ENCODE measurements around the gene GNAT3. TPM values are rescaled to one million over a fixed set of nuclear protein-coding genes. Genes with fewer than 3 reads are reported as not detected.

The GNAT3 gene
- not detected in 3 replicates for total RNA-seq
- long read RNA-seq, result 0 reads

DNA sequence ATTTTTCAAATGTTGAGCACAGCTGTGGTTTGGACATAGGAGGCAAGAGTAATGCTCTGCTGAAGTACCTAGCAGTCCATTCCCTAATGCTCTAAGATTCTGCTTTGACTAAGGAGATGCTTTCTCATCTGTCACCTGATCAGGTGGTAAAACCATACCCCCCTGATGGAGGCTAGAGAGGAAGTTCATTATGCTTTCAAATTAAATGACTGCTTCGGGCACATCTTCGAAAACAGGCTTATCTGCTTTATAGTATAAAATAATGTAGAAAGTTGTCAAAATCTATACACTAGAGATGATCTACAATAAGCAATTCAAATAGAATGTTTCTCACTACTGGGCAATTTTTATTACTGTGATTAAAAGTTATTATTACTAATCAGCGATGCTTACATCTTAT lies at the start of gene GNAT3:
Gene GNAT3, minus strand, starts transcription at position 101 of the 400 bp plus-strand sequence. CDS start 138 bp downstream, outside the sequence.
- H3K27ac Mint-ChIP-seq (ENCODE audit: unreplicated experiment), result no peak within 1 kb of the TSS
- no peak within 1 kb of the TSS for H3K4me3 Mint-ChIP-seq (ENCODE audit: unreplicated experiment)
- peaks cover 8% of the 10 kb centered on the region for H3K4me1 Mint-ChIP-seq (ENCODE audit: low read depth)
- TF ChIP-seq, protein P1, sequence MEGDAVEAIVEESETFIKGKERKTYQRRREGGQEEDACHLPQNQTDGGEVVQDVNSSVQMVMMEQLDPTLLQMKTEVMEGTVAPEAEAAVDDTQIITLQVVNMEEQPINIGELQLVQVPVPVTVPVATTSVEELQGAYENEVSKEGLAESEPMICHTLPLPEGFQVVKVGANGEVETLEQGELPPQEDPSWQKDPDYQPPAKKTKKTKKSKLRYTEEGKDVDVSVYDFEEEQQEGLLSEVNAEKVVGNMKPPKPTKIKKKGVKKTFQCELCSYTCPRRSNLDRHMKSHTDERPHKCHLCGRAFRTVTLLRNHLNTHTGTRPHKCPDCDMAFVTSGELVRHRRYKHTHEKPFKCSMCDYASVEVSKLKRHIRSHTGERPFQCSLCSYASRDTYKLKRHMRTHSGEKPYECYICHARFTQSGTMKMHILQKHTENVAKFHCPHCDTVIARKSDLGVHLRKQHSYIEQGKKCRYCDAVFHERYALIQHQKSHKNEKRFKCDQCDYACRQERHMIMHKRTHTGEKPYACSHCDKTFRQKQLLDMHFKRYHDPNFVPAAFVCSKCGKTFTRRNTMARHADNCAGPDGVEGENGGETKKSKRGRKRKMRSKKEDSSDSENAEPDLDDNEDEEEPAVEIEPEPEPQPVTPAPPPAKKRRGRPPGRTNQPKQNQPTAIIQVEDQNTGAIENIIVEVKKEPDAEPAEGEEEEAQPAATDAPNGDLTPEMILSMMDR (IDR thresholded peaks at IDR 0.05), result no peak
- no peaks in the 10 kb centered on the region for H3K27me3 Mint-ChIP-seq (ENCODE audit: low read depth)
- no peaks in the 10 kb centered on the region for H3K9me3 Mint-ChIP-seq (ENCODE audit: low read depth)
- DNase-seq (ENCODE audit: low spot score), result no peak
- H3K36me3 Mint-ChIP-seq (ENCODE audit: low read depth), result no peaks in the 10 kb centered on the region

DNA sequence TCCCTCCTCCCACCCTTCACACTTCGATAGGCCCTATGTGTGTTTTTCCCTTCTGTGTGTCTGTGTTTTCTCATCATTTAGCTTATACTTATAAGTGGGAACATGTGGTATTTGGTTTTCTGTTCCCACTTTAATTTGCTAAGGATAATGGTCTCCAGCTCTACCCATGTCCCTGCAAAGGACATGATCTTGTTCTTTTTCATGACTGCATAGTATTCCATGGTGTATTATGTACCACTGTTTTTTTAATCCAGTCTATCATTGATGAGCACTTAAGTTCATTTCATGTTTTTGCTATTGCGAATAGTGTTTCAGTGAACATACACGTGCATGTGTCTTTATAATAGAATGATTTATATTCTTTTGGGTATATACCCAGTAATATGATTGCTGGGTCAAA lies 46.3 kb upstream of the GNAT3 start:
- Mint-ChIP-seq H3K36me3 (ENCODE audit: low read depth) (peaks cover 19% of the 10 kb centered on the region), H3K27ac (ENCODE audit: unreplicated experiment) (no peak overlapping the region), H3K9me3 (ENCODE audit: low read depth) (peaks cover 48% of the 10 kb centered on the region), H3K4me3 (ENCODE audit: unreplicated experiment) (no peak overlapping the region), H3K4me1 (ENCODE audit: low read depth) (no peaks in the 10 kb centered on the region), H3K27me3 (ENCODE audit: low read depth) (no peaks in the 10 kb centered on the region)
- TF ChIP-seq, protein P1 (IDR thresholded peaks at IDR 0.05), result no peak
- DNase-seq (ENCODE audit: low spot score), result no peak

DNA sequence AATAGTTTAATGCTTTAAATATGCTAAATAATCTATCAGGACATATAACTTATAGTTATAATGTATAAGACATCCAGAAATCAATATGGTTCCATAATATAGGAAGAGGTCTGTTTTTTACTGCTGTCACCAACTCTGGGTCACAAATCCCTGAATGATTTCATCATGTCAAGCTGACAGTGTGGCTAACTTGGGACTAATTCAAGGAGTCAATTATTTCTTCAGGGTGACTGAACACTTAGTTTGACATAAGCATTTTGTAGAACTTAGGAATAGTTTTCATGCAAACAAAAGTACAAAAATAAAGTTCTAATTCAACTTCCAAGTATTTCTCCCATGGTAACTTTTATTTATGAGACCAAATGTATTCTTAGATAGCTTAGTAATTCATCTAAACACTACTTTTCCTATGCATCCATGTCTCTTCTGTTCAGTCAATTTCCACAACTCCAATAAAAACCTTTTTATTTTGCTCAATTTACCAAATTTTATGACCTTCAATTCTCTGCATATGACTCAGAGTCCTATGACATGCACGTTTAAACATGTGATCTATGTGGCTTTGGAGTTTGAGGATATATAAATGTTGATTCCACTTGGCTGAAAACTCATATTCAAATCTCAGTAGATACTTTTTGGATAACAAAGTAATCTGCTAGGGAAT lies 40.3 kb upstream of the GNAT3 start:
- H3K4me3 Mint-ChIP-seq (ENCODE audit: unreplicated experiment), result no peak overlapping the region
- no peaks in the 10 kb centered on the region for H3K36me3 Mint-ChIP-seq (ENCODE audit: low read depth)
- H3K27me3 Mint-ChIP-seq (ENCODE audit: low read depth), result no peaks in the 10 kb centered on the region
- no peak for DNase-seq (ENCODE audit: low spot score)
- H3K9me3 Mint-ChIP-seq (ENCODE audit: low read depth), result peaks cover 2% of the 10 kb centered on the region
- H3K4me1 Mint-ChIP-seq (ENCODE audit: low read depth), result peaks cover 10% of the 10 kb centered on the region
- TF ChIP-seq, protein P1 (IDR thresholded peaks at IDR 0.05), result no peak
- H3K27ac Mint-ChIP-seq (ENCODE audit: unreplicated experiment), result no peak overlapping the region

DNA sequence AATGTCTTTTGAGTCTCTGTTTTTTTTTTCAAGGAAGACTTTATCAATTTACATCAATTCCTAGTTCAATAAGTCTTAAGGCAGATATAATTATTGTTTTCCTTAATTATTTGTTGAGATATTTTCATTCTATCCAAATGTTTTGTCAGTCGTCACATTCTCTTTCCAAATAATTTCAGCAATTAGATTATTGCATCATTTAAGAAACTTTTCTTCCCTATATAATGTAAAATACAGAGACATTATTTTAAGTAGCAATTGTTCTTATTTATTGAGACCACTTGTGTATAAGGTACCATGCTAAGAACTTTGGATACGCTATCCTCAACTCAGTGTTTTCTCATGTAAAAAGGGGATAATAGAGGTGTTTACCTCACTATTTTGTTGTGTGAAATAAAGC lies 38.1 kb upstream of the GNAT3 start:
- Mint-ChIP-seq H3K4me3 (ENCODE audit: unreplicated experiment) (no peak overlapping the region), H3K27me3 (ENCODE audit: low read depth) (no peaks in the 10 kb centered on the region), H3K27ac (ENCODE audit: unreplicated experiment) (no peak overlapping the region), H3K4me1 (ENCODE audit: low read depth) (peaks cover 10% of the 10 kb centered on the region), H3K36me3 (ENCODE audit: low read depth) (peaks cover 3% of the 10 kb centered on the region), H3K9me3 (ENCODE audit: low read depth) (peaks cover 13% of the 10 kb centered on the region)
- TF ChIP-seq, protein P1 (IDR thresholded peaks at IDR 0.05), result no peak
- DNase-seq (ENCODE audit: low spot score), result no peak

DNA sequence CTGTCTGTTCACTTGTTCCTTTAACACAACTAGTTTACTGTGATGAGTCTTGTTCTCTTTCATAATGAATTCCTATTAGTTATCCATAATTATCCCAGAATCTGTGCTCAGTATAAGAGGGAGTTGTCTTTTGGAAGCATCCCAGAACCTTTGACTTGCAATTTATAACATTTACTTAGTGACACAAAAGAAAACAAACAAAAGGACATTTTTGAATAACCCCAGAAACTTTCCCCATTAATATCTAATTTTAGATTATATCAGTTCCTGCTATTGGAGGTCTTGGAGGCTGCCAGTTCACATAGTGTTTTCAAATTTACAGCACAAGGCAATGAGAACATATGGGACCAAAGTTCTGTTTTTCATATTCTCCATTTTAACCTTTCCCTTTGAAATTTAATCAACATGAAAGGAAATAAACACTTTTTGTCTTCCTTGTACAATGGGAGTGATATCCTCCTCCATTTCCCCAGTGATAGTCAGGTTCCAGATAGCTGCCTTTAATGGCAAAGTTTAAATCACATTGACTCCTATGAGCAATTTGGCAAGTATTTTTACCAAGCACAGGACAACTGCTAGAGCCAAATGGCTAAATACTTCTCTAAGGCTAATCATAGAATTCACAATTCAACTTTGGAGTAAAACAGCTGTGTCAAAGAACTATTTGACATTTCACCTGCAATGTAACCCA lies 37.1 kb upstream of the GNAT3 start:
- Mint-ChIP-seq H3K27ac (ENCODE audit: unreplicated experiment) (no peak overlapping the region), H3K9me3 (ENCODE audit: low read depth) (peaks cover 18% of the 10 kb centered on the region), H3K4me3 (ENCODE audit: unreplicated experiment) (no peak overlapping the region), H3K4me1 (ENCODE audit: low read depth) (peaks cover 11% of the 10 kb centered on the region), H3K27me3 (ENCODE audit: low read depth) (no peaks in the 10 kb centered on the region), H3K36me3 (ENCODE audit: low read depth) (peaks cover 5% of the 10 kb centered on the region)
- DNase-seq (ENCODE audit: low spot score), result no peak
- TF ChIP-seq, protein P1 (IDR thresholded peaks at IDR 0.05), result no peak

Data from chondrocyte (in vitro differentiated cells).